HEK293 (cell line): ENCODE data around the gene SNRPD3.

Source experiments
- BCL11A ChIP-seq: fragments of 450-650 bp; formaldehyde crosslinking; IDR thresholded peaks from 2 replicates; pipeline ENCODE4 v1.5.1; 2016; ENCODE audit warnings: low read depth, missing biosample characterization, missing genetic modification characterization
- INSM2 ChIP-seq: fragments of 450-650 bp; formaldehyde crosslinking; IDR thresholded peaks from 2 replicates; pipeline ENCODE4 v1.5.1; 2016; ENCODE audit warnings: missing biosample characterization, missing genetic modification characterization
- PATZ1 ChIP-seq: fragments of 450-650 bp; formaldehyde crosslinking; IDR thresholded peaks from 2 replicates; pipeline ENCODE4 v1.5.1; 2016; ENCODE audit warnings: missing biosample characterization, missing genetic modification characterization
- REPIN1 ChIP-seq: fragments of 450-650 bp; formaldehyde crosslinking; IDR thresholded peaks from 2 replicates; pipeline ENCODE4 v1.5.1; 2017; ENCODE audit warnings: missing biosample characterization, missing genetic modification characterization, low read depth
- REST ChIP-seq: fragments of 450-650 bp; formaldehyde crosslinking; IDR thresholded peaks from 2 replicates; pipeline ENCODE4 v1.5.1; 2016; ENCODE audit warnings: missing biosample characterization, missing genetic modification characterization
- SCRT1 ChIP-seq: fragments of 450-650 bp; formaldehyde crosslinking; IDR thresholded peaks from 2 replicates; pipeline ENCODE4 v1.5.1; 2016; ENCODE audit warnings: missing biosample characterization, missing genetic modification characterization, borderline replicate concordance
- ZNF138 ChIP-seq: fragments of 450-650 bp; formaldehyde crosslinking; IDR thresholded peaks from 2 replicates; pipeline ENCODE4 v1.5.1; 2016; ENCODE audit warnings: missing biosample characterization, missing genetic modification characterization, borderline replicate concordance
- ZNF335 ChIP-seq: fragments of 450-650 bp; formaldehyde crosslinking; conservative IDR thresholded peaks from 2 replicates; pipeline ENCODE4 v1.5.1; 2016; ENCODE audit warnings: missing biosample characterization, missing genetic modification characterization
- TF ChIP-seq, protein P1 (sequence below): fragments of 450-650 bp; formaldehyde crosslinking; IDR thresholded peaks from 2 replicates; pipeline ENCODE4 v1.5.1; 2016; ENCODE audit warnings: missing biosample characterization, missing genetic modification characterization

- TF ChIP-seq SCRT1 (no peak), REPIN1 (tag by site-specific recombination) (no peak), ZNF138 (tag by site-specific recombination) (no peak), REST (tag by site-specific recombination) (no peak), ZNF335 (no peak), BCL11A (tag by site-specific recombination) (no peak), PATZ1 (tag by site-specific recombination) (no peak), INSM2 (tag by site-specific recombination) (no peak)
- TF ChIP-seq, protein P1, sequence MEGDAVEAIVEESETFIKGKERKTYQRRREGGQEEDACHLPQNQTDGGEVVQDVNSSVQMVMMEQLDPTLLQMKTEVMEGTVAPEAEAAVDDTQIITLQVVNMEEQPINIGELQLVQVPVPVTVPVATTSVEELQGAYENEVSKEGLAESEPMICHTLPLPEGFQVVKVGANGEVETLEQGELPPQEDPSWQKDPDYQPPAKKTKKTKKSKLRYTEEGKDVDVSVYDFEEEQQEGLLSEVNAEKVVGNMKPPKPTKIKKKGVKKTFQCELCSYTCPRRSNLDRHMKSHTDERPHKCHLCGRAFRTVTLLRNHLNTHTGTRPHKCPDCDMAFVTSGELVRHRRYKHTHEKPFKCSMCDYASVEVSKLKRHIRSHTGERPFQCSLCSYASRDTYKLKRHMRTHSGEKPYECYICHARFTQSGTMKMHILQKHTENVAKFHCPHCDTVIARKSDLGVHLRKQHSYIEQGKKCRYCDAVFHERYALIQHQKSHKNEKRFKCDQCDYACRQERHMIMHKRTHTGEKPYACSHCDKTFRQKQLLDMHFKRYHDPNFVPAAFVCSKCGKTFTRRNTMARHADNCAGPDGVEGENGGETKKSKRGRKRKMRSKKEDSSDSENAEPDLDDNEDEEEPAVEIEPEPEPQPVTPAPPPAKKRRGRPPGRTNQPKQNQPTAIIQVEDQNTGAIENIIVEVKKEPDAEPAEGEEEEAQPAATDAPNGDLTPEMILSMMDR = no peak
Measured at GRCh38 chr22:24591286-24591830, 35.6 kb downstream of the SNRPD3 start.
